Measurements from ENCODE around the gene SARDH. TPM values are rescaled to one million over a fixed set of nuclear protein-coding genes. Genes with fewer than 3 reads are reported as not detected.

SARDH gene
- polyA plus RNA-seq, 1 donor from 2014 or later = not detected

DNA sequence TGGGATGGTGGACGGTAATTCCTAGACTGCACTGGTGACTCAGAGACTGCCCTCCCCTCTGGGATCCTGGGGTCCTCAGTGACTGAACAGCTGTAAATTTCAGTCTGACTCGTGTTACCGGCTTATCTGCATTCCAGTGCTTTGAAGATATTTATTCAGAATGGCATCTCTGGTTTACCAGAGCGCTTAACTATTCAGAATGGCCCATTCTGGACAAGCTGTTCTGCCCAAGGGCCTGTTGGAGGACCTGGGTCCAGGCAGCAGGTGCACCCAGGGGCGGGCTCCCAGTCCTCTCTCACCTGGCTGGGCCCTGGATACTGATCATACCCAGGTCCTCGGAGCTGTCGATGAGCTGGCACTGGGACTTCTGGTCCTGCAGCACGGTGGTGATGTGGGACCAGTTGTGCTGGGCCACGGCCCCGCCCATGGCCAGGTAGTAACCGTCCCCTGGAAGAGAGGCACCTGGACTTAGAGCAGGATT, 48.0 kb downstream of the SARDH start:
- H2AFZ ChIP-seq (ENCODE audit: low read depth, low read length) = no peak overlapping the region
- peak overlapping the region; percentile 80 for H3K27ac ChIP-seq (ENCODE audit: low read length)
- no peak for TF ChIP-seq CTCF (IDR thresholded peaks at IDR 0.05; ENCODE audit: poor library complexity, severe bottlenecking)
- no peak for TF ChIP-seq POLR2AphosphoS5 (IDR thresholded peaks at IDR 0.05)
- no peaks in the 10 kb centered on the region for H4K20me1 ChIP-seq (ENCODE audit: insufficient read depth)
- no peak overlapping the region for H3K4me3 ChIP-seq (ENCODE audit: low read length)
- H3K27me3 ChIP-seq (ENCODE audit: insufficient read depth, low read depth, low read length) = no peaks in the 10 kb centered on the region
- peak overlapping the region; percentile 61 for H3K9ac ChIP-seq (ENCODE audit: low read length)
- H3K9me3 ChIP-seq (ENCODE audit: low read length) = no peaks in the 10 kb centered on the region
- no peaks in the 10 kb centered on the region for H3K36me3 ChIP-seq (ENCODE audit: insufficient read depth, low read length)
- H3K79me2 ChIP-seq (replicated peaks; ENCODE audit: insufficient read depth, low read length) = no peaks in the 10 kb centered on the region
- no peaks in the 10 kb centered on the region for H3F3A ChIP-seq (ENCODE audit: insufficient read depth, low read length, poor library complexity, severe bottlenecking)
- H3K4me2 ChIP-seq (ENCODE audit: low read length) = no peak overlapping the region
- no peaks in the 10 kb centered on the region for H3K9me2 ChIP-seq (ENCODE audit: insufficient read depth, low read length)

- TF ChIP-seq SMC3 (conservative IDR thresholded peaks at IDR 0.05; ENCODE audit: poor library complexity) = no peak
- no peak for TF ChIP-seq MXI1 (conservative IDR thresholded peaks at IDR 0.05; ENCODE audit: poor library complexity, severe bottlenecking)
- TF ChIP-seq EP300 (conservative IDR thresholded peaks at IDR 0.05; ENCODE audit: poor library complexity, severe bottlenecking) = no peak
- H3K79me2 ChIP-seq (replicated peaks; ENCODE audit: insufficient read depth, low read length) = no peaks in the 10 kb centered on the region
- H3K9ac ChIP-seq (ENCODE audit: low read length) = no peak overlapping the region
- H3K27ac ChIP-seq (ENCODE audit: low read length) = no peak overlapping the region
- H3K36me3 ChIP-seq (ENCODE audit: insufficient read depth, low read length) = no peaks in the 10 kb centered on the region
- H3F3A ChIP-seq (ENCODE audit: insufficient read depth, low read length, poor library complexity, severe bottlenecking) = no peaks in the 10 kb centered on the region
- H3K9me3 ChIP-seq (ENCODE audit: low read length) = no peaks in the 10 kb centered on the region
- no peak overlapping the region for H3K4me2 ChIP-seq (ENCODE audit: low read length)
- H4K20me1 ChIP-seq (ENCODE audit: insufficient read depth) = no peaks in the 10 kb centered on the region
- H3K4me3 ChIP-seq (ENCODE audit: low read length) = no peak overlapping the region
- no peak overlapping the region for H2AFZ ChIP-seq (ENCODE audit: low read depth, low read length)
- H3K9me2 ChIP-seq (ENCODE audit: insufficient read depth, low read length) = no peaks in the 10 kb centered on the region
- no peaks in the 10 kb centered on the region for H3K27me3 ChIP-seq (ENCODE audit: insufficient read depth, low read depth, low read length)
These were observed 48.9 kb downstream of the SARDH start for GRCh38 chr9:133689151-133689763.

DNA sequence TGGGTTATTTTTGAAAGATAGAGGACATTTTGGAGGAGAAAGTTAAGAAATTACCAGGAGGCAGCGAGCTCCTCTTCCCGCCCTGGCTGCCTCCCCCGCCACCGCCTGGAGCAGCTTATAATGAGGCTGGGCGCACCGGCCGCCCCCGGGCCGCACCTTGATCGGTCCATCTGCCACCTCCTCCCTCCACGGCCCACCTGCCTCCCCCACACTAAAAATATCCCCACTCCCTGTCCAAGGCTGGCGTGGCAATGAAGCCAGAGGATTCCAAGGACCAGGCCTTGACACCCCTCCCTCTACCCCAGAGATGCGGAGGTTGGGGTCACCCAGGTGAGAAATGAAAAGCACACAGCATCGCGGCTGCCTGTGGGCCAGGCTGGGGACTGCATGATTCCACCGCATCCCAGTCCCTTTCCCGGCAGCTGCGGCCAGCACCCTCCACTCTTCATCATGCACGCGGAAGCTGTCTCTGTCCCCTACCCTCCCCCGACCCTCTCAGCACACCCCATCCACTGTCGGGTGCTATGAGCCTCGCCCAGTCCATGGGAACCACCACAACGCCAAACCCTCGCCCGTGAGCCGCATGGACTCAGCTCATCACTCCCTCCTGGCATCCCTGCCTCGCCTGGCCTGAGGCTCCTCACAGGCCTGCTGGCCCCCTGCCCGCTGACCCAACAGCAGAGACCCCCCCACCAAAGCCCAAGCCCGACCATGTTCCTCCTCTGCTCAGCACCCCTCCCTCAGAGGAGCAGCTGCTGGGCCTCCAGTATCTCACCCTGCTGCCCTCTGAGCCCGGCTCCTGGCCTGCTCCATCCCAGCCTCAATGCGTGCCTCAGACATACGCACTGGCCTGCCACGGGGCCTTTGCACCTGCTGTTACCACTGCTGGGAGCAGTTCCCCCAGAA, 50.0 kb downstream of the SARDH start:
- H4K20me1 ChIP-seq (ENCODE audit: insufficient read depth) = no peaks in the 10 kb centered on the region
- no peaks in the 10 kb centered on the region for H3K79me2 ChIP-seq (replicated peaks; ENCODE audit: insufficient read depth, low read length)
- H3K9me3 ChIP-seq (ENCODE audit: low read length) = no peaks in the 10 kb centered on the region
- H3K9me2 ChIP-seq (ENCODE audit: insufficient read depth, low read length) = no peaks in the 10 kb centered on the region
- no peaks in the 10 kb centered on the region for H3K27me3 ChIP-seq (ENCODE audit: insufficient read depth, low read depth, low read length)
- no peak overlapping the region for H3K4me2 ChIP-seq (ENCODE audit: low read length)
- H3K9ac ChIP-seq (ENCODE audit: low read length) = no peak overlapping the region
- H3K36me3 ChIP-seq (ENCODE audit: insufficient read depth, low read length) = no peaks in the 10 kb centered on the region
- no peak overlapping the region for H3K27ac ChIP-seq (ENCODE audit: low read length)
- H2AFZ ChIP-seq (ENCODE audit: low read depth, low read length) = no peak overlapping the region
- H3K4me3 ChIP-seq (ENCODE audit: low read length) = no peak overlapping the region
- no peak for TF ChIP-seq REST (IDR thresholded peaks at IDR 0.05; ENCODE audit: borderline replicate concordance)
- H3F3A ChIP-seq (ENCODE audit: insufficient read depth, low read length, poor library complexity, severe bottlenecking) = no peaks in the 10 kb centered on the region

Measured in neural cell (in vitro differentiated cells).